Caki2 (cell line): ENCODE data around the gene TDRD1. TPM values are rescaled to one million over a fixed set of nuclear protein-coding genes. Genes with fewer than 3 reads are reported as not detected.

Experiments used
- DNase-seq: peaks from one replicate; pipeline ENCODE4 v3.0.0-alpha.2; 2015; ENCODE audit warnings: low read depth
- in situ Hi-C: cut with HindIII; loops from 2 replicates; pipeline ENCODE4 v1.10.0; 2016; ENCODE audit warnings: low sequenced_read_pairs, low pct_unique_long_range_greater_than_20kb, mixed read lengths
- total RNA-seq: library from RNA; depleted of rRNA; stranded (reverse); fragments of >200 nt; shearing (Covaris generic); gene quantifications from 2 replicates; pipeline ENCODE4 v1.2.3, GENCODE V29; 2014; ENCODE audit warnings: low replicate concordance

Gene TDRD1
- total RNA-seq, 1 experiment from 2014 or later = not detected

DNA sequence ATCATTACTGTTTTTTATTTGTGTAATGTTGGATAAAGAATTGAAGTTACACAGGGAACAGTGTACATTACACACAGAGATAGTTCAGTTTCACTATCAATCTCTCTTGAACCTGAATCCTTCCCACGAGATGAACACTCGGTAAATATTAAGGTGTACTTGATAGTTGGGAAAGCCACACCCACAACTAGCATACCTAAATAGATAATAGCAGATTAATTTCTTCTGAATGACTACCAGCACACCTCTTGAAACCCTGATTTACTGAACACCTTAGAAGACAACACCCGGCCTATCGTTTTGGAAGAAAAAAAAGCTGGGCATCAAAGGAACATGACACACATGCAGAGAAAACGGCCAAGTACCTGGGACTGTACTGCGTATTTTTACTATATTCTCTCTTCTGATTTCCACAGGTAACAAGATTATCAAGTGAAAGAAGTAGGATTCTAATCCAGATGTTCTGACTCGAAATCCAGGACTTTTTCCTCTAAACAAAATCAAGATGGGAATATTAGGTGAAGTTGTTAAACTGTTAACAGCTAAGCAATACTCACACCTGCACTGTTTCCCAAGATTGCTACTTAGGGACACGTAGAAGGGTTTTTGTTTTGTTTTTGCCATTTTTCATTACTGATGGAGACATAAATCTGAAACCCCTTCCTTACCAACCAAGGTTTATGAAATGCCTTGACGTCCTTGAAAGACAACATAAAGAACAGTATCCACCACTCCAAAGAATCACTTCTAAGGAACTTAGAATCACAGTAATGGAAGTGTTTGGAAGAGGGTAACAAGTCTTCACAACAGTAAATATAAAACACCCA lies 6.2 kb upstream of the TDRD1 start:
- in situ Hi-C loops = no loop called here
- DNase-seq = peak; percentile 11

GRCh38 chr10:114173603-114173920 lies 5.6 kb upstream of the TDRD1 start:
- no peak for DNase-seq
- in situ Hi-C loops = no loop called here

GRCh38 chr10:114173921-114174694 lies 5.0 kb upstream of the TDRD1 start, which contains the start of gene CCDC186:
TSS of gene CCDC186 (minus strand) at chr10:114174203. CDS start at chr10:114163268, 10,935 bp downstream.
- in situ Hi-C loops = no loop called here
- peak; percentile 93 for DNase-seq

- in situ Hi-C loops = no loop called here
- DNase-seq = no peak
Observed at GRCh38 chr10:114174695-114175188, 4.4 kb upstream of the TDRD1 start.

GRCh38 chr10:114175667-114176066 lies 3.5 kb upstream of the TDRD1 start:
- DNase-seq = no peak
- in situ Hi-C loops = no loop called here

GRCh38 chr10:114176511-114176910 lies 2.6 kb upstream of the TDRD1 start:
- DNase-seq = no peak
- in situ Hi-C loops = no loop called here

GRCh38 chr10:114179747-114180146 lies 594 bp downstream of the TDRD1 start:
- DNase-seq = no peak
- in situ Hi-C loops = no loop called here

DNA sequence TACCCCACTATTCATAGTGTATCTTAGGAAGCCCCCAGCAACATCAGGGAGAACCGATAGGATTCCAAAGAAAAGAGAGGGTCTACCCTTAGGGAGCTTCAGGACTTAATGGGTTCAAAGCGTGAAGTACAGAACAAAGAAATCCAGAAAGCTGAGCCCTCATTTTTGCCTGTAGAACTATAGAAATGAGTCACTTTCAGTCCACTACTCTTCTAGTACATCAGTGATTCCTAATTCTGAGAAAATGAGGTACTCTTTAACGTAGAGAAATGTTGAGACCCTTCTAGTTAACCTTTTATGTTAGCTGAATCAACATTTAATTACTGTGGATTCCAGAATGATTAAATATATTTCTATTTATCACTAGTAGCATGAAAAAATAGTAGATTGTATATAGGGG lies 1.8 kb downstream of the TDRD1 start:
- in situ Hi-C loops = no loop called here
- no peak for DNase-seq

DNA sequence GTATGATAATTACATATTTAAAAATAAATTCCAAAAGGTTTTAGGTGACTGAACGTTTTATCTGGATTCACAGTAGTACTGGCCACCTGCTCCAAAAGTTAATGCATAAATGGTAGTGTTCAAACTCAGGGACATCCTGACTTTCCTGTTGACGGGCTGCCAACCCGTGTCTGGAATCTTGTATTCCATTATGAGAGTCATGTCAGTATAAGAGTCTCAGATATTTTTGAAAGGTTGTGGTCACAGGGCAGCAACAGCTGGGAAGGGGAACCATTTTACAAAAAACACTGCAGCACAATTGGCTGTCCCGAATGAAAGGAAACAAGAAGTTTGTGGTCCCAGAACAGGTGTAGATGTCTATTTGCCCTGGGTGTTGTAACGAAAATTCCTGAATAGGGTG lies 2.8 kb downstream of the TDRD1 start:
- no peak for DNase-seq
- in situ Hi-C loops = no loop called here

GRCh38 chr10:114183563-114183962 lies 4.4 kb downstream of the TDRD1 start:
- no peak for DNase-seq
- in situ Hi-C loops = no loop called here

DNA sequence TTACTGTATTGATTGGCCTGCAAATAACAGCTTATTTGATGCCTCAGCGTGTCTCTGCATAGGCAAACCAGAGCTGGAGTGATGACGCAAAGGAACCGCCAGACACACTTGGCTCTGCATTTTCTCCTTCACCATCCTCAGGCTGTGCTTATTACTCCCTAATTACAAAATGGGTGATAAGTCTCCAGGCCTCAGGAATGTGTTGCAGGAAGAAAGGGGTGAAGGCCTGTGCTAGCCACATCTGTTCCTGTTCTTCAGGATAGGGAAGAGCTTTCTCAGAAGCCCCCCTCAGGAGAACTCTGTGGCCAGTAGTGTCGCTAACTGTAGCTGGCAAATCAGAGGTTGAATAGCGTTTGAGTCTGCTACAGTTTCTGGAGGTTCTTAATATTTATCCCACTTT lies 5.1 kb downstream of the TDRD1 start:
- in situ Hi-C loops = no loop called here
- no peak for DNase-seq

- DNase-seq = no peak
- in situ Hi-C loops = no loop called here
Observed at GRCh38 chr10:114188001-114188400, 8.8 kb downstream of the TDRD1 start.

- no peak for DNase-seq
- in situ Hi-C loops = no loop called here
Observed at GRCh38 chr10:114188900-114189299, 9.7 kb downstream of the TDRD1 start.

GRCh38 chr10:114189700-114190099 lies 10.5 kb downstream of the TDRD1 start:
- no peak for DNase-seq
- in situ Hi-C loops = no loop called here

- DNase-seq = no peak
- in situ Hi-C loops = no loop called here
Observed at GRCh38 chr10:114195079-114195478, 15.9 kb downstream of the TDRD1 start.

- no peak for DNase-seq
- in situ Hi-C loops = no loop called here
Observed at GRCh38 chr10:114199239-114199638, 20.1 kb downstream of the TDRD1 start.

GRCh38 chr10:114202812-114203211 lies 23.7 kb downstream of the TDRD1 start:
- no peak for DNase-seq
- in situ Hi-C loops = no loop called here

GRCh38 chr10:114206902-114207301 lies 27.7 kb downstream of the TDRD1 start:
- in situ Hi-C loops = no loop called here
- no peak for DNase-seq

DNA sequence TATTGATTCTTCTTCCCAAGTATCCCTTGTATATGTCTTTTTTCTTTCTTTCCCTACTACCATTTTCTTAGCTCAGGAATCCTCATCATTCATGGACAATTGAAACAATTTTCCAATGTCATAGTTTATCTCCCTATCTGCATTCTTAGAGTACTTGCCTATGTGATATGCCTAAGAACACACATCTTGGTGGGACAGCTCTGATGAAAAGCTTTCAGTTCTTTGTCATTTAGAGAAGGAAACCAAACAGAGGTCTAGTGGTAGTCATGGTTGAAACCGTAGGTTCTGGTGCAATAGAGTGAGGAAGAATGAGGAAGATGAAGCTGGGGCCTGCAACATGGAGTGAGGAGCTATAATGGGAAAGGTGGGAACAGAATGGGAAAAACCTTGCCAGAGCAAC lies 28.2 kb downstream of the TDRD1 start:
- in situ Hi-C loops = no loop called here
- no peak for DNase-seq
